Measurements from ENCODE around the gene FHIT.

The FHIT gene

DNA sequence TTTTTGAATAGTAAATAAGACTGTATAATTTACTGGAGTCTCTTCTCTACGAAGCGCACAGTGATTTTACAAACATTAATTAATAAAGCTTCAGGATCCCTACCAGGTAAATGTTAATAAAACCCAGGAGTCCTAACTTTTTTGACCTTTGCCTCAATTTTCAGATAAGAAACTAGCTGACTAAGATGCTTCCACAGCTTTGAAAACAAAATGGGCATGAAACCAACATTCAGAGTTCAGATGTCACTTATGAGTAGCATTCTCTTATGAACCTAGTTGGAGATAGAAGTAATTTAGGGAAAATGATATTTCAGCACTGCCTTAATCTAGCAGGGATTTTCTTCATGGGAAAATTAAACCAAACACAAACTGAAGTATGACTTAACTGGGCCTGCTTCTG, 13.0 kb upstream of the FHIT start:
- Histone ChIP-seq H3K9me3 (no peaks in the 10 kb centered on the region), H3K4me3 (ENCODE audit: low read depth in 1 of 2, low read length in 1 of 2) (no peak overlapping the region), H3K4me1 (ENCODE audit: control insufficient read depth in 1 of 2, insufficient read depth in 1 of 2, low read depth in 1 of 2, low read length in 1 of 2) (no peaks in the 10 kb centered on the region), H3K27me3 (no peaks in the 10 kb centered on the region), H3K36me3 (no peaks in the 10 kb centered on the region), H3K27ac (no peak overlapping the region)
- TF ChIP-seq, protein P1, sequence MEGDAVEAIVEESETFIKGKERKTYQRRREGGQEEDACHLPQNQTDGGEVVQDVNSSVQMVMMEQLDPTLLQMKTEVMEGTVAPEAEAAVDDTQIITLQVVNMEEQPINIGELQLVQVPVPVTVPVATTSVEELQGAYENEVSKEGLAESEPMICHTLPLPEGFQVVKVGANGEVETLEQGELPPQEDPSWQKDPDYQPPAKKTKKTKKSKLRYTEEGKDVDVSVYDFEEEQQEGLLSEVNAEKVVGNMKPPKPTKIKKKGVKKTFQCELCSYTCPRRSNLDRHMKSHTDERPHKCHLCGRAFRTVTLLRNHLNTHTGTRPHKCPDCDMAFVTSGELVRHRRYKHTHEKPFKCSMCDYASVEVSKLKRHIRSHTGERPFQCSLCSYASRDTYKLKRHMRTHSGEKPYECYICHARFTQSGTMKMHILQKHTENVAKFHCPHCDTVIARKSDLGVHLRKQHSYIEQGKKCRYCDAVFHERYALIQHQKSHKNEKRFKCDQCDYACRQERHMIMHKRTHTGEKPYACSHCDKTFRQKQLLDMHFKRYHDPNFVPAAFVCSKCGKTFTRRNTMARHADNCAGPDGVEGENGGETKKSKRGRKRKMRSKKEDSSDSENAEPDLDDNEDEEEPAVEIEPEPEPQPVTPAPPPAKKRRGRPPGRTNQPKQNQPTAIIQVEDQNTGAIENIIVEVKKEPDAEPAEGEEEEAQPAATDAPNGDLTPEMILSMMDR (IDR thresholded peaks at IDR 0.05), result no peak

DNA sequence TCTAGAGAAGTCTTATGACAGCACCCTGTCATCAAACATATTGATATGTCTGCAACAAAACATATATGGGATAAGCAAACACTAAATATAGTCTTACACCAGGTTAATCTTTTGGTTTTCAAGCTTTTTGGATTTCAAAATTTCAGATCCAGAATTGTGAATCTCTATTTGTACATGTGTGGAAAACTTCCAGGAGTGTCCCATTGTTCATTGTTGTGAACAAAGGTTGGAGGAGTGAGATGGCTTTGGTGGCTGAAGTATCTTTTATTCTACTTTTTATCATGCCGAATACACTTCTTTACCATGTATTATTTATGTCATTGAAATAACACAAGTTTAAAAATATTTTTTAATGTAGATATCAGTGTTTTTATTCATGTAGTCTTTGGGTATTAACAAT, 5.9 kb upstream of the FHIT start:
- Histone ChIP-seq H3K9me3 (no peaks in the 10 kb centered on the region), H3K27me3 (no peaks in the 10 kb centered on the region), H3K36me3 (no peaks in the 10 kb centered on the region), H3K27ac (no peak overlapping the region), H3K4me3 (ENCODE audit: low read depth in 1 of 2, low read length in 1 of 2) (no peak overlapping the region), H3K4me1 (ENCODE audit: control insufficient read depth in 1 of 2, insufficient read depth in 1 of 2, low read depth in 1 of 2, low read length in 1 of 2) (no peaks in the 10 kb centered on the region)
- TF ChIP-seq, protein P1 (IDR thresholded peaks at IDR 0.05), result no peak

DNA sequence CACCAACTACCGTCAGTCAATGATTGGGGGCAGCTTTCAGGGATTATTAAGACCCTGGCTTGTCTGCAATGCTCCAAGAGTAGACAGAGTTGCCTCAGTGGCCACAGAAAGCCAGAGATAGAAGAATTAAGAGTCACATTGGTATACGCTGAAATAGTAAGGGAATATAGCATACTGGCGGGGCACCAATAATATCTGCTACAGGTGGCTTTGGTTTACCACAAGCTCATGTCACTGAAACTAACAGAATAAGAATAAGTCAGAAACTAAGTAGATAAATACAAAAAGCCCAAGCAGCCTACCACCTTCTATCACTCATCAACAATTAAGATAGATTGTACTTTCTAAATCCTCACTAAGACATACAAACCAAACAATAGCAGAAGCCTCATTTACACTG, 2.5 kb upstream of the FHIT start:
- no peak overlapping the region for H3K4me3 ChIP-seq (ENCODE audit: low read depth in 1 of 2, low read length in 1 of 2)

GRCh38 chr3:61252836-61253235, 1.6 kb upstream of the FHIT start:
- peaks cover 22 to 23% of the 10 kb centered on the region in 2 experiments for H3K4me1 ChIP-seq (ENCODE audit: control insufficient read depth in 1 of 2, insufficient read depth in 1 of 2, low read depth in 1 of 2, low read length in 1 of 2)
- H3K4me3 ChIP-seq (ENCODE audit: low read depth in 1 of 2, low read length in 1 of 2), result no peak overlapping the region
- no peak overlapping the region for H3K27ac ChIP-seq
- no peaks in the 10 kb centered on the region for H3K9me3 ChIP-seq
- TF ChIP-seq, protein P1 (IDR thresholded peaks at IDR 0.05), result no peak
- H3K27me3 ChIP-seq, result no peaks in the 10 kb centered on the region
- no peaks in the 10 kb centered on the region for H3K36me3 ChIP-seq

More for the DNA sequence above, 2.5 kb upstream of the FHIT start:
- Histone ChIP-seq H3K27me3 (no peaks in the 10 kb centered on the region), H3K36me3 (no peaks in the 10 kb centered on the region), H3K9me3 (no peaks in the 10 kb centered on the region), H3K4me1 (ENCODE audit: control insufficient read depth in 1 of 2, insufficient read depth in 1 of 2, low read depth in 1 of 2, low read length in 1 of 2) (peaks cover 22 to 23% of the 10 kb centered on the region in 2 experiments), H3K27ac (no peak overlapping the region)
- TF ChIP-seq, protein P1 (IDR thresholded peaks at IDR 0.05), result no peak

DNA sequence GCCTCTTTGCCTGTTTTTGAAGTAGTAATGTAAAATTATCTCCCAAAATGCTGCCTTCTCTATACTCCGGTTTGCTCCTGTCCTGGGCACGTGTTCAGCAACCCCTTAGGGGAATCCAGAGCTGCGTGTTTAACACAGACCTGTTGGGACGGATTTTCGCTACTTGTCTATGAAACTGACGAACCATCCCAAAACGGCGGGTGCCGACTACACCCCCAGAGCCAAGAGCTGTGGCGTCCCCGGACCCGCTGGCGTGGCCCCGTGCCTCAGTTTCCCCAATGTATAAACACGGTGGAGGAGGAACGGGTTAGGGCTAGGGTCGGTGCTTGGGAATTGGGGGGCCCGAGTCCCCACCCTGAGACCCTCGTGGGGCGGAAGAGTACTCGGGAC, 473 bp downstream of the FHIT start:
- H3K4me3 ChIP-seq (ENCODE audit: low read depth in 1 of 2, low read length in 1 of 2), result peak overlapping the region; percentile 73 to 74
- H3K36me3 ChIP-seq, result no peaks in the 10 kb centered on the region
- H3K27ac ChIP-seq, result peak overlapping the region; percentile 58
- H3K27me3 ChIP-seq, result no peaks in the 10 kb centered on the region
- no peaks in the 10 kb centered on the region for H3K9me3 ChIP-seq
- TF ChIP-seq, protein P1 (IDR thresholded peaks at IDR 0.05), result no peak
- peaks cover 22 to 23% of the 10 kb centered on the region in 2 experiments for H3K4me1 ChIP-seq (ENCODE audit: control insufficient read depth in 1 of 2, insufficient read depth in 1 of 2, low read depth in 1 of 2, low read length in 1 of 2)

GRCh38 chr3:61248496-61248895, 2.8 kb downstream of the FHIT start:
- no peaks in the 10 kb centered on the region for H3K27me3 ChIP-seq
- H3K4me1 ChIP-seq (ENCODE audit: control insufficient read depth in 1 of 2, insufficient read depth in 1 of 2, low read depth in 1 of 2, low read length in 1 of 2), result peaks cover 22 to 23% of the 10 kb centered on the region in 2 experiments
- no peak overlapping the region for H3K4me3 ChIP-seq (ENCODE audit: low read depth in 1 of 2, low read length in 1 of 2)
- no peak overlapping the region for H3K27ac ChIP-seq
- TF ChIP-seq, protein P1 (IDR thresholded peaks at IDR 0.05), result no peak
- no peaks in the 10 kb centered on the region for H3K9me3 ChIP-seq
- H3K36me3 ChIP-seq, result no peaks in the 10 kb centered on the region

Data from neutrophil (primary cell).